SW480 (cell line): ENCODE data around the gene RMDN3.

Experiments
- DNase-seq: peaks from one replicate; pipeline ENCODE4 v3.0.0-alpha.2; 2016; ENCODE audit warnings: low spot score

Gene RMDN3

GRCh38 chr15:40773496-40773895, 18.4 kb upstream of the RMDN3 start:
- DNase-seq = no peak

GRCh38 chr15:40772014-40772413, 17.0 kb upstream of the RMDN3 start:
- no peak for DNase-seq

- DNase-seq = no peak
These were observed 16.2 kb upstream of the RMDN3 start for GRCh38 chr15:40771242-40771641.

- DNase-seq = no peak
These were observed 15.2 kb upstream of the RMDN3 start for GRCh38 chr15:40770147-40770721.

GRCh38 chr15:40769274-40770146, 14.5 kb upstream of the RMDN3 start, which contains the start of gene C15orf62:
C15orf62 (plus strand) TSS chr15:40769980; CDS start chr15:40770496, 516 bp downstream.
- peak; percentile 93 for DNase-seq

GRCh38 chr15:40768521-40769273, 13.6 kb upstream of the RMDN3 start:
- DNase-seq = no peak

GRCh38 chr15:40767838-40768500, 12.9 kb upstream of the RMDN3 start:
- no peak for DNase-seq

- DNase-seq = no peak
These were observed 12.1 kb upstream of the RMDN3 start for GRCh38 chr15:40766906-40767837.

GRCh38 chr15:40766194-40766815, 11.3 kb upstream of the RMDN3 start:
- no peak for DNase-seq

- DNase-seq = no peak
These were observed 9.6 kb upstream of the RMDN3 start for GRCh38 chr15:40764629-40765103.

GRCh38 chr15:40763801-40764628, 9.0 kb upstream of the RMDN3 start, which contains the start of gene GCHFR:
GCHFR (plus strand) TSS chr15:40764068; CDS start chr15:40764181, 113 bp downstream.
- DNase-seq = peak; percentile 76

- DNase-seq = peak; percentile 87
These were observed 8.1 kb upstream of the RMDN3 start for GRCh38 chr15:40762919-40763800.

- DNase-seq = no peak
These were observed 4.9 kb upstream of the RMDN3 start for GRCh38 chr15:40759961-40760360.

GRCh38 chr15:40756938-40757337, 1.9 kb upstream of the RMDN3 start:
- no peak for DNase-seq

GRCh38 chr15:40755812-40756208, 756 bp upstream of the RMDN3 start:
- DNase-seq = no peak

- peak; percentile 19 for DNase-seq
These were observed 526 bp downstream of the RMDN3 start for GRCh38 chr15:40754574-40754882.

- no peak for DNase-seq
These were observed 3.3 kb downstream of the RMDN3 start for GRCh38 chr15:40751745-40752144.

- DNase-seq = no peak
These were observed 4.2 kb downstream of the RMDN3 start for GRCh38 chr15:40750885-40751284.
